GM23338 (cell line): ENCODE data around the gene CYBC1. TPM values are rescaled to one million over a fixed set of nuclear protein-coding genes. Genes with fewer than 3 reads are reported as not detected.

Source experiments
- ATAC-seq: fragments of 200-7000 bp; cut with Tn5 transposase; 3 replicates; pipeline ENCODE4 v1.9.1; 2020
- DNase-seq: peaks from one replicate; pipeline ENCODE4 v3.0.0-alpha.2; 2015; ENCODE audit warnings: low spot score
- H2AFZ ChIP-seq: fragments of 200-600 bp; sonication (generic); 2 replicates; pipeline ENCODE4 v1.8.0; 2016; ENCODE audit warnings: antibody characterized with exemption, mild to moderate bottlenecking, moderate library complexity
- H3F3A ChIP-seq: fragments of 200-600 bp; sonication (generic); replicated peaks from 2 replicates; pipeline ENCODE4 v1.8.0; 2017; ENCODE audit warnings: antibody characterized with exemption, mixed run types, low read depth
- H3K27ac ChIP-seq: fragments of 200-600 bp; sonication (generic); 2 replicates; pipeline ENCODE4 v1.6.1; 2016; ENCODE audit warnings: low read depth
- H3K27me3 ChIP-seq: fragments of 200-600 bp; sonication (generic); 2 replicates; pipeline ENCODE4 v1.8.0; 2016; ENCODE audit warnings: mild to moderate bottlenecking, mixed run types, moderate library complexity; ENCODE audit not compliant: insufficient read depth
- H3K36me3 ChIP-seq: fragments of 200-600 bp; sonication (generic); 2 replicates; pipeline ENCODE4 v1.8.0; 2016; ENCODE audit warnings: mild to moderate bottlenecking; ENCODE audit not compliant: insufficient read depth
- H3K4me1 ChIP-seq: fragments of 200-600 bp; sonication (generic); 2 replicates; pipeline ENCODE4 v1.8.0; 2016; ENCODE audit warnings: mild to moderate bottlenecking, moderate library complexity; ENCODE audit not compliant: insufficient read depth
- H3K4me2 ChIP-seq: fragments of 200-600 bp; sonication (generic); 2 replicates; pipeline ENCODE4 v1.7.1; 2017; ENCODE audit warnings: mixed run types
- H3K4me3 ChIP-seq: fragments of 200-600 bp; sonication (generic); 2 replicates; pipeline ENCODE4 v1.6.1; 2016; ENCODE audit warnings: mixed run types
- H3K79me2 ChIP-seq: fragments of 200-600 bp; sonication (generic); replicated peaks from 2 replicates; pipeline ENCODE4 v1.8.0; 2017; ENCODE audit warnings: mild to moderate bottlenecking; ENCODE audit not compliant: insufficient read depth
- H3K9me2 ChIP-seq: fragments of 200-600 bp; sonication (generic); 2 replicates; pipeline ENCODE4 v1.8.0; 2017; ENCODE audit not compliant: insufficient read depth
- H4K20me1 ChIP-seq: fragments of 200-600 bp; sonication (generic); replicated peaks from 2 replicates; pipeline ENCODE4 v1.8.0; 2017; ENCODE audit warnings: mild to moderate bottlenecking; ENCODE audit not compliant: insufficient read depth
- H3K27ac Mint-ChIP-seq: 2 replicates; pipeline ENCODE4 v1.8.0; 2020; ENCODE audit warnings: inconsistent platforms, mild to moderate bottlenecking, moderate library complexity, mixed read lengths
- H3K27me3 Mint-ChIP-seq: 3 replicates; pipeline ENCODE4 v1.8.0; 2022; ENCODE audit warnings: low read depth, mild to moderate bottlenecking, moderate library complexity, mixed read lengths, inconsistent platforms; ENCODE audit not compliant: insufficient read depth, poor library complexity
- H3K36me3 Mint-ChIP-seq: 3 replicates; pipeline ENCODE4 v1.8.0; 2021; ENCODE audit warnings: low read depth, mild to moderate bottlenecking, inconsistent platforms, moderate library complexity, mixed read lengths
- H3K4me1 Mint-ChIP-seq: 3 replicates; pipeline ENCODE4 v1.8.0; 2020; ENCODE audit warnings: mild to moderate bottlenecking, inconsistent platforms, mixed read lengths
- H3K4me3 Mint-ChIP-seq: 3 replicates; pipeline ENCODE4 v1.8.0; 2021; ENCODE audit warnings: moderate library complexity, mild to moderate bottlenecking, inconsistent platforms, mixed read lengths
- H3K9me3 Mint-ChIP-seq: 3 replicates; pipeline ENCODE4 v1.8.0; 2020; ENCODE audit warnings: moderate library complexity, mild to moderate bottlenecking, inconsistent platforms, mixed read lengths
- CREB1 ChIP-seq: fragments of 250-450 bp; sonication (Bioruptor Pico); IDR thresholded peaks from 2 replicates; pipeline ENCODE4 v1.5.0; 2020; ENCODE audit warnings: low read depth, mild to moderate bottlenecking, moderate library complexity
- CTCF ChIP-seq, 2 experiments: fragments of 200-600 bp in 1 of 2; sonication (generic) in 1 of 2; conservative IDR thresholded peaks; 2 replicates each; pipeline versions ENCODE4 v1.5.1 to v1.6.1; 2016 to 2017; ENCODE audit warnings: antibody characterized with exemption in 2 of 2, low read depth in 2 of 2, mild to moderate bottlenecking in 2 of 2, moderate library complexity in 1 of 2
- ETS1 ChIP-seq: IDR thresholded peaks from 2 replicates; pipeline ENCODE4 v1.6.1; 2016; ENCODE audit warnings: antibody characterized with exemption
- EZH2 ChIP-seq: fragments of 200-600 bp; sonication (generic); IDR thresholded peaks from one replicate; pipeline ENCODE4 v1.8.0; 2017; ENCODE audit warnings: antibody characterized with exemption, mild to moderate bottlenecking, low read depth; ENCODE audit not compliant: unreplicated experiment
- EZH2phosphoT487 ChIP-seq: fragments of 200-600 bp; sonication (generic); IDR thresholded peaks from one replicate; pipeline ENCODE4 v1.8.1; 2018; ENCODE audit warnings: antibody characterized with exemption; ENCODE audit not compliant: unreplicated experiment
- JUNB ChIP-seq: IDR thresholded peaks from one replicate; pipeline ENCODE4 v1.6.1; 2016; ENCODE audit warnings: antibody characterized with exemption; ENCODE audit not compliant: unreplicated experiment
- NANOG ChIP-seq: IDR thresholded peaks from 2 replicates; pipeline ENCODE4 v1.6.1; 2016; ENCODE audit warnings: antibody characterized with exemption, borderline replicate concordance
- POLR2AphosphoS5 ChIP-seq: IDR thresholded peaks from 2 replicates; pipeline ENCODE4 v1.6.1; 2016; ENCODE audit warnings: antibody characterized with exemption, low read depth
- REST ChIP-seq: IDR thresholded peaks from one replicate; pipeline ENCODE4 v1.6.1; 2018; ENCODE audit warnings: antibody characterized with exemption; ENCODE audit not compliant: unreplicated experiment
- STAT1 ChIP-seq: IDR thresholded peaks from one replicate; pipeline ENCODE4 v1.6.1; 2016; ENCODE audit warnings: antibody characterized with exemption; ENCODE audit not compliant: unreplicated experiment
- ZNF114 ChIP-seq: fragments of 250-450 bp; sonication (Bioruptor Pico); IDR thresholded peaks from 2 replicates; pipeline ENCODE4 v1.5.0; 2020; ENCODE audit warnings: mild to moderate bottlenecking, moderate library complexity
- ZNF331 ChIP-seq: fragments of 250-450 bp; sonication (Bioruptor Pico); IDR thresholded peaks from 2 replicates; pipeline ENCODE4 v1.5.0; 2020; ENCODE audit warnings: low read depth, mild to moderate bottlenecking, moderate library complexity
- ZNF462 ChIP-seq: fragments of 250-450 bp; sonication (Bioruptor Pico); IDR thresholded peaks from 2 replicates; pipeline ENCODE4 v1.5.0; 2020; ENCODE audit warnings: mild to moderate bottlenecking, moderate library complexity
- polyA plus RNA-seq: library from polyadenylated mRNA; unstranded; fragments of >200 nt; fragmentation: Nextera tagmentation; extraction: Ambion mirVana; gene quantifications from 2 replicates; pipeline ENCODE4 v1.2.1, GENCODE V29; 2016
- total RNA-seq: library from RNA; depleted of rRNA; stranded (reverse); fragments of >200 nt; shearing (Covaris generic); gene quantifications from 2 replicates; pipeline ENCODE4 v1.2.3, GENCODE V29; 2014

Gene CYBC1
- total and polyA plus RNA-seq, 2 experiments from 2014 or later: 24.7 to 72.4 TPM

DNA sequence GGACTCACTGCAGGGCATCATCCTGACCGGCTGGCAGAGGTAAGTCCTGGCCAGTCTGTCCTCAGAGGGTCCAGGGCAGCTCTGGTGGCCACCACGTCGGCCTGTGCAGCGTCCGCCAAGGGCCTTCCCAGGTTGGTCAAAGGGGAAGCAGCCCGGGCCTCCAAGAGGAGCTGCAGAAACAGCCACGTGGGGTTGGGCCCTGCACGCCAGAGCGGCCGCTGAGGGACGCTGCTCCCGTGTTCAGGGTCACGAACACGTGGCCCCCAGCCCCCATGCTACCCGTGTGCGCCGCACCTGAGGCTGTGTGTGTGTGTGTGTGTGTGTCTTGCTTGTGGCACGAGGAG is 13.3 kb downstream of the CYBC1 start:
- Mint-ChIP-seq H3K27me3 (peaks cover 15% of the 10 kb centered on the region), H3K4me3 (no peak overlapping the region), H3K9me3 (no peaks in the 10 kb centered on the region), H3K36me3 (peaks cover 4% of the 10 kb centered on the region; the same call in 2 of the 3 replicates), H3K4me1 (peaks cover 18% of the 10 kb centered on the region), H3K27ac (no peak overlapping the region)
- TF ChIP-seq JUNB (no peak), STAT1 (no peak), CTCF (conservative IDR thresholded peaks at IDR 0.05; ENCODE audit: low read depth in 2 of 2) (no peak), REST (no peak), ZNF331 (CRISPR knock-in tag) (no peak), ZNF114 (no peak), EZH2 (no peak), ZNF462 (CRISPR knock-in tag) (no peak), ETS1 (no peak), POLR2AphosphoS5 (no peak), EZH2phosphoT487 (no peak), CREB1 (CRISPR knock-in tag) (no peak), NANOG (no peak)
- Histone ChIP-seq H3K4me2 (no peak overlapping the region), H3K79me2 (no peaks in the 10 kb centered on the region), H3K4me1 (peaks cover 5% of the 10 kb centered on the region), H3K4me3 (no peak overlapping the region), H3F3A (no peaks in the 10 kb centered on the region), H4K20me1 (no peaks in the 10 kb centered on the region), H3K27ac (no peak overlapping the region), H3K36me3 (no peaks in the 10 kb centered on the region), H2AFZ (no peak overlapping the region), H3K9me2 (no peaks in the 10 kb centered on the region), H3K27me3 (no peaks in the 10 kb centered on the region)
- ATAC-seq (no peak), DNase-seq (no peak)
